ENCODE measurements around the gene TCERG1.

- no peak for TF ChIP-seq CTCF (IDR thresholded peaks at IDR 0.05)
- TF ChIP-seq REST (IDR thresholded peaks at IDR 0.05; ENCODE audit: low read depth, low read length), result no peak
- TF ChIP-seq EP300 (IDR thresholded peaks at IDR 0.05; ENCODE audit: borderline replicate concordance in 1 of 2, low read depth in 1 of 2, low read length in 1 of 2), result no peak
- no peak for TF ChIP-seq EZH2phosphoT487 (IDR thresholded peaks at IDR 0.05; ENCODE audit: borderline replicate concordance, low read depth)
- TF ChIP-seq SIN3A (IDR thresholded peaks at IDR 0.05; ENCODE audit: borderline replicate concordance, low read depth, low read length), result no peak
- TF ChIP-seq TAF1 (IDR thresholded peaks at IDR 0.05; ENCODE audit: borderline replicate concordance, low read depth, low read length), result no peak
Measured at GRCh38 chr5:146499680-146500079, 52.5 kb downstream of the TCERG1 start.

Data from SK-N-SH (cell line).